Vagina (tissue), 2 donors: ENCODE results near the gene EPN1. TPM values are rescaled to one million over a fixed set of nuclear protein-coding genes. Genes with fewer than 3 reads are reported as not detected.

Experiments
- DNase-seq, 2 donors: peaks; one replicate each; pipeline ENCODE4 v3.0.0-alpha.2; 2017; ENCODE audit errors: extremely low spot score in 2 of 2
- H3K27ac ChIP-seq: fragments of 200-600 bp; sonication (generic); one replicate; pipeline ENCODE4 v1.5.1; 2019
- H3K27me3 ChIP-seq: fragments of 200-600 bp; sonication (generic); one replicate; pipeline ENCODE4 v1.5.1; 2019
- H3K36me3 ChIP-seq, 2 donors: fragments of 200-600 bp; sonication (generic); one replicate each; pipeline ENCODE4 v1.5.1; 2017 to 2019
- H3K4me1 ChIP-seq: fragments of 200-600 bp; sonication (generic); one replicate; pipeline ENCODE4 v1.5.1; 2019
- H3K4me3 ChIP-seq, 2 donors: fragments of 200-600 bp; sonication (generic); 1 replicate in 1 of 2; 2 replicates in 1 of 2; pipeline ENCODE4 v1.5.1; 2016 to 2019
- H3K9me3 ChIP-seq: fragments of 200-600 bp; sonication (generic); one replicate; pipeline ENCODE4 v1.5.1; 2019
- POLR2A ChIP-seq, 2 donors: fragments of 450-650 bp; IDR thresholded peaks; one replicate each; pipeline ENCODE4 v1.6.1; 2017; ENCODE audit warnings: antibody characterized with exemption in 2 of 2, mild to moderate bottlenecking in 2 of 2, moderate library complexity in 2 of 2
- POLR2AphosphoS5 ChIP-seq, 2 donors: sonication (generic); formaldehyde crosslinking; IDR thresholded peaks; one replicate each; pipeline ENCODE4 v1.9.0; 2017; ENCODE audit warnings: antibody characterized with exemption in 2 of 2, mild to moderate bottlenecking in 2 of 2, low read depth in 1 of 2; ENCODE audit not compliant: insufficient read depth in 1 of 2
- intact Hi-C: fragments of 100-400 bp; cut with DNase I; formaldehyde crosslinking; loops from one replicate; pipeline ENCODE4 v1.15.1; 2023
- total RNA-seq: library from RNA; depleted of rRNA; stranded (reverse); fragments of >200 nt; gene quantifications from one replicate; pipeline ENCODE4 v1.2.3, GENCODE V29; 2016
- TF ChIP-seq, protein P1 (sequence below), 3 experiments: fragments of 450-650 bp in 2 of 3; fragments of 200-600 bp in 1 of 3; sonication (generic) in 1 of 3; IDR thresholded peaks; one replicate each; pipeline ENCODE4 v1.5.1; 2017 to 2019; ENCODE audit warnings: antibody characterized with exemption in 3 of 3, mild to moderate bottlenecking in 2 of 3, moderate library complexity in 2 of 3

The EPN1 gene
- total RNA-seq, 1 donor from 2014 or later = 43.7 TPM

GRCh38 chr19:55703790-55704215 is 28.8 kb downstream of the EPN1 start:
- H3K4me3 ChIP-seq = no peak overlapping the region
- intact Hi-C loops = no loop called here
- H3K4me1 ChIP-seq = peaks cover 4% of the 10 kb centered on the region
- TF ChIP-seq, protein P1, sequence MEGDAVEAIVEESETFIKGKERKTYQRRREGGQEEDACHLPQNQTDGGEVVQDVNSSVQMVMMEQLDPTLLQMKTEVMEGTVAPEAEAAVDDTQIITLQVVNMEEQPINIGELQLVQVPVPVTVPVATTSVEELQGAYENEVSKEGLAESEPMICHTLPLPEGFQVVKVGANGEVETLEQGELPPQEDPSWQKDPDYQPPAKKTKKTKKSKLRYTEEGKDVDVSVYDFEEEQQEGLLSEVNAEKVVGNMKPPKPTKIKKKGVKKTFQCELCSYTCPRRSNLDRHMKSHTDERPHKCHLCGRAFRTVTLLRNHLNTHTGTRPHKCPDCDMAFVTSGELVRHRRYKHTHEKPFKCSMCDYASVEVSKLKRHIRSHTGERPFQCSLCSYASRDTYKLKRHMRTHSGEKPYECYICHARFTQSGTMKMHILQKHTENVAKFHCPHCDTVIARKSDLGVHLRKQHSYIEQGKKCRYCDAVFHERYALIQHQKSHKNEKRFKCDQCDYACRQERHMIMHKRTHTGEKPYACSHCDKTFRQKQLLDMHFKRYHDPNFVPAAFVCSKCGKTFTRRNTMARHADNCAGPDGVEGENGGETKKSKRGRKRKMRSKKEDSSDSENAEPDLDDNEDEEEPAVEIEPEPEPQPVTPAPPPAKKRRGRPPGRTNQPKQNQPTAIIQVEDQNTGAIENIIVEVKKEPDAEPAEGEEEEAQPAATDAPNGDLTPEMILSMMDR (IDR thresholded peaks at IDR 0.05) = peak in 2 of 3 experiments; percentile 38 to 52
- TF ChIP-seq POLR2A (IDR thresholded peaks at IDR 0.05) (no peak), POLR2AphosphoS5 (IDR thresholded peaks at IDR 0.05; ENCODE audit: insufficient read depth in 1 of 2, low read depth in 1 of 2) (no peak)
- no peaks in the 10 kb centered on the region for H3K9me3 ChIP-seq
- H3K36me3 ChIP-seq = no peaks in the 10 kb centered on the region
- H3K27ac ChIP-seq = no peak overlapping the region
- no peaks in the 10 kb centered on the region for H3K27me3 ChIP-seq
- DNase-seq = no peak

- H3K27me3 ChIP-seq = no peaks in the 10 kb centered on the region
- H3K4me1 ChIP-seq = peaks cover 4% of the 10 kb centered on the region
- TF ChIP-seq POLR2A (IDR thresholded peaks at IDR 0.05) (no peak), POLR2AphosphoS5 (IDR thresholded peaks at IDR 0.05; ENCODE audit: insufficient read depth in 1 of 2, low read depth in 1 of 2) (no peak)
- TF ChIP-seq, protein P1 (IDR thresholded peaks at IDR 0.05) = no peak
- H3K9me3 ChIP-seq = no peaks in the 10 kb centered on the region
- H3K27ac ChIP-seq = no peak overlapping the region
- H3K4me3 ChIP-seq = no peak overlapping the region
- no peaks in the 10 kb centered on the region for H3K36me3 ChIP-seq
- DNase-seq = no peak
- intact Hi-C loops = no loop called here
These were observed 29.6 kb downstream of the EPN1 start for GRCh38 chr19:55704494-55705245.

DNA sequence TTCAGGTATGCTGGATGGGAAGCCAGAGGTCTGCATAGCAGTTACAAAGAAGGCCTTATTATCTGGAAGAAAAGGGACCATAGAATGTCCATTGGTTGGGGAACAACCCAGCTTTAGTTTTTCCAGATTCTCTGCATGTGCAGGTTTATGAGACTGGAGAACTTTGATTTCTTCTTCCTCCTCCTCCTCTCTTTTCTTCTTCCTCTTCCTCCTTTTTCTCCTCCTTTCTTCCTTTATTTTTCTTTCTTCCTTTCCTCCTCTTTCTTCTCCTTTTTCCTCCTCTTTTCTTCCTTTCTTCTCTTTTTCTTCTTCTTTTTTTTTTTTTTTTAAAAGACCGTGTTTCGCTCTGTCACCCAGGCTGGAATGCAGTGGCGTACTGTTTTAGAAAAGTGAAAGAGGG is 30.9 kb downstream of the EPN1 start:
- H3K4me1 ChIP-seq = peaks cover 4% of the 10 kb centered on the region
- H3K36me3 ChIP-seq = no peaks in the 10 kb centered on the region
- no peaks in the 10 kb centered on the region for H3K9me3 ChIP-seq
- intact Hi-C loops = no loop called here
- H3K27ac ChIP-seq = no peak overlapping the region
- H3K27me3 ChIP-seq = no peaks in the 10 kb centered on the region
- DNase-seq = no peak
- H3K4me3 ChIP-seq = no peak overlapping the region
- TF ChIP-seq POLR2AphosphoS5 (IDR thresholded peaks at IDR 0.05; ENCODE audit: insufficient read depth in 1 of 2, low read depth in 1 of 2) (no peak), POLR2A (IDR thresholded peaks at IDR 0.05) (no peak)
- TF ChIP-seq, protein P1 (IDR thresholded peaks at IDR 0.05) = no peak

GRCh38 chr19:55711719-55712118 is 36.7 kb downstream of the EPN1 start:
- TF ChIP-seq, protein P1 (IDR thresholded peaks at IDR 0.05) = no peak
- TF ChIP-seq POLR2AphosphoS5 (IDR thresholded peaks at IDR 0.05; ENCODE audit: insufficient read depth in 1 of 2, low read depth in 1 of 2) (no peak), POLR2A (IDR thresholded peaks at IDR 0.05) (no peak)
- intact Hi-C loops = no loop called here

More at GRCh38 chr19:55711719-55712118, 36.7 kb downstream of the EPN1 start:
- Histone ChIP-seq H3K9me3 (no peaks in the 10 kb centered on the region), H3K4me1 (no peaks in the 10 kb centered on the region), H3K4me3 (no peak overlapping the region), H3K27me3 (no peaks in the 10 kb centered on the region), H3K36me3 (no peaks in the 10 kb centered on the region), H3K27ac (no peak overlapping the region)
- no peak for DNase-seq
